BJ (cell line): ENCODE measurements around the gene EXOSC7. TPM values are rescaled to one million over a fixed set of nuclear protein-coding genes. Genes with fewer than 3 reads are reported as not detected.
A peak's percentile ranks its signal among the peaks of the same experiment; 100 is the strongest.

Experiments
- CTCF ChIA-PET: fragments of 350-600 bp; formaldehyde crosslinking; extraction: SDS; loops from one replicate; lab custom pipeline; 2021; ENCODE audit warnings: antibody characterized with exemption, inconsistent platforms; lab: Yijun Ruan, JAX
- POLR2A ChIA-PET: fragments of 300-600 bp; sonication (Branson Sonifier 250); formaldehyde crosslinking; extraction: SDS; loops from one replicate; lab custom pipeline; 2021; ENCODE audit warnings: antibody characterized with exemption; lab: Charles Lee
- DNase-seq: peaks from one replicate; pipeline ENCODE4 v3.0.0-alpha.2; 2011; ENCODE audit warnings: low read depth
- H3K27me3 ChIP-seq: 2 replicates; pipeline ENCODE4 v1.6.0; 2011; ENCODE audit warnings: low read length; ENCODE audit not compliant: control insufficient read depth, insufficient read depth
- H3K36me3 ChIP-seq: 2 replicates; pipeline ENCODE4 v1.5.1; 2011; ENCODE audit warnings: low read length; ENCODE audit not compliant: control insufficient read depth, insufficient read depth
- H3K4me3 ChIP-seq: 2 replicates; pipeline ENCODE4 v1.5.1; 2011; ENCODE audit warnings: low read depth, mild to moderate bottlenecking, control low read depth, low read length
- polyA plus RNA-seq: library from polyadenylated mRNA; depleted of rRNA; stranded (reverse); fragments of >200 nt; gene quantifications from 2 replicates; pipeline ENCODE4 v1.2.3, GENCODE V29; 2011
- TF ChIP-seq, protein P1 (sequence below): IDR thresholded peaks from 2 replicates; pipeline ENCODE4 v1.5.1; 2011; ENCODE audit warnings: low read depth, mild to moderate bottlenecking, control low read depth, inconsistent platforms, low read length, moderate library complexity; ENCODE audit not compliant: insufficient read depth

The EXOSC7 gene
- polyA plus RNA-seq, 1 experiment = 45.4 TPM

DNA sequence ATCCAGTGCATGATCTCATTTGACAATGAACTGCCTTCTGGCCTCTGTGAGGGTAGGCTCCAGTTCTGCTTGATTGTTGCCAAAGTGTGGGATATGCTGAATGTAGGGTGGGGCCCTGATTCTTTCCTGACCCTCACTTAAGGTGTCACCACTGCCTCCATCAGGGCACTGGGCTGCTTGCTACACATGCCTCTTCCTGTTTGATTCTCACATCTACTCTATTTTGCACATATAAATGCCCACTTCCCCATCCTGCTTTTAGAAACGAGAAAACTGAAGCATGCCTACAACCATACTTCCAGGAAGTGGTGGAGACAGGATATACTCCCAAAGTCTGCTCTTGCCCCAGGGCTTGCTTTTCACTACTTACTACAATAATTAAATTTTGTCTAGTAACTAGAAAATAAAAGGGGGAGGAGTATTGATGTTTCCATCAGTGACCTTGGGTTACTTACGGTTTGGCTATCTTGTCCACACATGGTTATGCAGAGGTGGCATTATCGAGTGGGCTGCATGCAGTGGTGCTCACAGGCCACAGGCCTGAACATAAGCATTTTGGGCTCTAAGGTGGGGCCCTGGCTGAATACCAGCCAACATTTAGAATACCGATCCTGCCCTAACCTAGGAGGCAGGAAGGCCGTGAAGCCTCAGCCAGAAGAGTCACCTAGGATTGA lies 6.8 kb upstream of the EXOSC7 start:
- POLR2A ChIA-PET = no interaction called here

DNA sequence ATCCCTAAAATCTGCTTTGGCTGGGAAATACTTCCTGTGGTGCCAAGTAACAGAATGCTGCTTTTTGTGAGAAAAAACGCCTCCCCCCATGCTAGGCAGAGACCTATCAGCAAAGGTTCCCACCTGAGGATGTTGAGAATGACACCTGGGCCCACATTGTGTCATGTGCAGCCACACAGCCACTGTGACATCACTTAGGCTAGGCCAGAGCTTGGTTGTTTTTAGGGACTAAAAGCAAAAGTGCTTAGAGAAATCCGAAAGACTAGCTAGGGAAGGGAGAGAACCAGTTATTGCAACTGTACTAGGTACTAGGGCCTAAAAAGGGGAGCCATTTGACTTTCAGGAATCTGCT lies 6.2 kb upstream of the EXOSC7 start:
- ChIA-PET CTCF (no interaction called here), POLR2A (no interaction called here)
- no peak for DNase-seq
- Histone ChIP-seq H3K4me3 (no peak overlapping the region), H3K27me3 (no peaks in the 10 kb centered on the region), H3K36me3 (peaks cover 1% of the 10 kb centered on the region; the same call in 1 of the 2 replicates)
- TF ChIP-seq, protein P1, sequence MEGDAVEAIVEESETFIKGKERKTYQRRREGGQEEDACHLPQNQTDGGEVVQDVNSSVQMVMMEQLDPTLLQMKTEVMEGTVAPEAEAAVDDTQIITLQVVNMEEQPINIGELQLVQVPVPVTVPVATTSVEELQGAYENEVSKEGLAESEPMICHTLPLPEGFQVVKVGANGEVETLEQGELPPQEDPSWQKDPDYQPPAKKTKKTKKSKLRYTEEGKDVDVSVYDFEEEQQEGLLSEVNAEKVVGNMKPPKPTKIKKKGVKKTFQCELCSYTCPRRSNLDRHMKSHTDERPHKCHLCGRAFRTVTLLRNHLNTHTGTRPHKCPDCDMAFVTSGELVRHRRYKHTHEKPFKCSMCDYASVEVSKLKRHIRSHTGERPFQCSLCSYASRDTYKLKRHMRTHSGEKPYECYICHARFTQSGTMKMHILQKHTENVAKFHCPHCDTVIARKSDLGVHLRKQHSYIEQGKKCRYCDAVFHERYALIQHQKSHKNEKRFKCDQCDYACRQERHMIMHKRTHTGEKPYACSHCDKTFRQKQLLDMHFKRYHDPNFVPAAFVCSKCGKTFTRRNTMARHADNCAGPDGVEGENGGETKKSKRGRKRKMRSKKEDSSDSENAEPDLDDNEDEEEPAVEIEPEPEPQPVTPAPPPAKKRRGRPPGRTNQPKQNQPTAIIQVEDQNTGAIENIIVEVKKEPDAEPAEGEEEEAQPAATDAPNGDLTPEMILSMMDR = no peak

More for the DNA sequence above, 6.8 kb upstream of the EXOSC7 start:
- no peak for DNase-seq
- no peak overlapping the region for H3K4me3 ChIP-seq
- CTCF ChIA-PET = no interaction called here
- H3K36me3 ChIP-seq = peaks cover 1% of the 10 kb centered on the region; the same call in 1 of the 2 replicates
- no peaks in the 10 kb centered on the region for H3K27me3 ChIP-seq
- TF ChIP-seq, protein P1 = no peak

DNA sequence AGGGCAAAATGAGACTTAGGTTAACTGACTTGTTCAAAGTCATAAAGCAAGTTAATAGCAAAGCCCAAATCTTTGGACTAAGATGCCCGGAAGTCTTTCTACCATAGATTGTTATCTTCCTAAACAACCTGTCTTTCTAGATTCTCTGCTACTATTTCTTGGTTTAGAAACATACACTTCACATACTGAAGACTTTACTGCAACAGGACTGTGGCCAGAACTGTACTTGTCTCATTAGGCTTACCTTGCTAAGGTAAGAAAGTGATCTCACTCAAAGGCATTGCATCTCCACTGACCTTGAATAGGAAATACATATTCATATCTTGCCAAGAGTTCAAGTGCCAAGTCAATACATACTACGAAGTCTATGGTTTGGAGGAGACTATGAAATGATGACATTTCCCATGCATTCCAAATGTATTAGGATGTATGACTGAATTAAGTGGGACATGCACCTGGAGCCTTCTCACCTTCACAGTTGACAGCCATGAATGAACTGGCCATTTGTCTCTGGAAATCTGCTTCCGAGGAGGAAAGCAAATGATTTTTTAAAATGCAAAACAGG lies 5.0 kb upstream of the EXOSC7 start:
- H3K36me3 ChIP-seq = peaks cover 1% of the 10 kb centered on the region; the same call in 1 of the 2 replicates
- TF ChIP-seq, protein P1 = no peak
- H3K27me3 ChIP-seq = no peaks in the 10 kb centered on the region
- H3K4me3 ChIP-seq = no peak overlapping the region
- no peak for DNase-seq
- CTCF ChIA-PET = no interaction called here
- POLR2A ChIA-PET = no interaction called here

DNA sequence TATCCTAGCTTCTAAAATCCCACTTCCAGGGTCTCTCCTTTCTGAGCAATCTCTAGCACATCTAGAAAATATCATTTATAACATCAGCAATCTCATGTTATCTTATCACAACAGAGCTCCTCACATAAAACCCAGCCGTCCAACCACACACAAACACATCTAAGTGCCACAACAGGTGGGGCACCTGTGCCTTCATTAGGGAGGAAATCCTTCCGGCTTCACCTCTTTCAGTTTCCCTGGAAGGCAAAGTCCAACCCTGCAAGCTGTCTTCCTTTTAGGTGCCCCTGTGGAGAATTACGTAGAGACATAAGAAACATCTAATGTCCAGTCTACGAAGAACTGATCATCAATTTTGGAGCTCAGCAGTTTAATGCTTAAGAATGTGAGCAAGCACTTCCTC lies 1.6 kb upstream of the EXOSC7 start:
- TF ChIP-seq, protein P1 = no peak
- CTCF ChIA-PET = interaction anchor here (0.8 to 1.7 kb wide), 4 partner anchors 18 to 77 kb away, joined by 3 to 6 read pairs (median 4); no protein-coding TSS in a partner anchor
- Histone ChIP-seq H3K4me3 (peak overlapping the region; percentile 97), H3K36me3 (peaks cover 1% of the 10 kb centered on the region; the same call in 1 of the 2 replicates), H3K27me3 (no peaks in the 10 kb centered on the region)
- DNase-seq = no peak
- POLR2A ChIA-PET = no interaction called here

DNA sequence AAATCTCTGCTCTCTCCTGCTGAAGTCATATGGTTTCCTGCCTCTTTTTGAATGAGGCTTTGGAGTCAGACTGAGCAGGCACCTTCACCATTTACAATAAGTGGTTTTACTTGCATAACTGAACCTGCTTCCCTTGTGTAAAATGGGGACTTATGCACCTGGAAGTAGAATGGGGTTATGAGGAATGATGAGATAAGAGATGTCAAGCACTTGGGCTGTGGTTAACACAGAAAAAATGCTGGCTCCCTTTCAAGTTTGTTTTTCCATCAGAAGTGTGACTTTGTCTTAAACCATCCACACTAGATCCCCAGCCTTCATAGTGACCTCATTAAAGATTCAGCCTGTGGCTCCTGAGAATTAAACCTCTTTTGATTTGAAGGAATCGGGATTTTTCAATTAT lies 5.2 kb downstream of the EXOSC7 start:
- CTCF ChIA-PET = no interaction called here
- H3K4me3 ChIP-seq = no peak overlapping the region
- TF ChIP-seq, protein P1 = no peak
- POLR2A ChIA-PET = no interaction called here
- no peaks in the 10 kb centered on the region for H3K27me3 ChIP-seq
- no peak for DNase-seq
- H3K36me3 ChIP-seq = no peaks in the 10 kb centered on the region
